Natural killer cell (primary cell): ENCODE data around the gene GPR82. TPM values are rescaled to one million over a fixed set of nuclear protein-coding genes. Genes with fewer than 3 reads are reported as not detected.

Source experiments
- ATAC-seq, 3 donors: fragments of 150-1000 bp in 2 of 3; fragments of 200-7000 bp in 1 of 3; cut with Tn5 transposase; 1 replicate in 1 of 3; 2 replicates in 2 of 3; pipeline ENCODE4 v1.10.0; 2021; ENCODE audit warnings: mild to moderate bottlenecking in 2 of 3, moderate library complexity in 2 of 3
- DNase-seq, 2 donors: peaks; one replicate each; pipeline versions ENCODE4 v3.0.0 to v3.0.0-alpha.2; 2013 to 2021; ENCODE audit warnings: mixed read lengths in 1 of 2
- H3K27ac ChIP-seq: one replicate; pipeline ENCODE4 v1.5.1; 2013; ENCODE audit warnings: mild to moderate bottlenecking, low read length
- H3K27me3 ChIP-seq: one replicate; pipeline ENCODE4 v1.6.1; 2013; ENCODE audit warnings: low read length; ENCODE audit not compliant: control insufficient read depth, insufficient read depth
- H3K36me3 ChIP-seq: one replicate; pipeline ENCODE4 v1.6.1; 2013; ENCODE audit warnings: low read length; ENCODE audit not compliant: control insufficient read depth, insufficient read depth
- H3K4me1 ChIP-seq: one replicate; pipeline ENCODE4 v1.6.1; 2013; ENCODE audit warnings: low read length; ENCODE audit not compliant: control insufficient read depth, insufficient read depth
- H3K4me3 ChIP-seq: one replicate; pipeline ENCODE4 v1.5.1; 2013; ENCODE audit warnings: low read length
- H3K9me3 ChIP-seq: one replicate; pipeline ENCODE4 v1.6.1; 2013; ENCODE audit warnings: low read length; ENCODE audit not compliant: control insufficient read depth, insufficient read depth
- H3K27ac Mint-ChIP-seq, 2 donors: one replicate each; pipeline ENCODE4 v1.8.0; 2022; ENCODE audit warnings: mild to moderate bottlenecking in 2 of 2, mixed read lengths in 2 of 2, moderate library complexity in 1 of 2
- H3K27me3 Mint-ChIP-seq, 2 donors: one replicate each; pipeline ENCODE4 v1.8.0; 2022; ENCODE audit warnings: low read depth in 2 of 2, mixed read lengths in 2 of 2
- H3K36me3 Mint-ChIP-seq: one replicate; pipeline ENCODE4 v1.8.0; 2022; ENCODE audit warnings: mixed read lengths
- H3K4me1 Mint-ChIP-seq, 2 donors: one replicate each; pipeline ENCODE4 v1.8.0; 2022; ENCODE audit warnings: mixed read lengths in 2 of 2
- H3K4me3 Mint-ChIP-seq: one replicate; pipeline ENCODE4 v1.8.0; 2022; ENCODE audit warnings: mild to moderate bottlenecking, moderate library complexity, mixed read lengths
- H3K9me3 Mint-ChIP-seq, 2 donors: one replicate each; pipeline ENCODE4 v1.8.0; 2022; ENCODE audit warnings: mixed read lengths in 2 of 2
- CTCF ChIP-seq: fragments of 200-600 bp; IDR thresholded peaks from one replicate; pipeline ENCODE4 v1.8.0; 2022; ENCODE audit warnings: antibody characterized with exemption
- WGBS: methylation state at CpG from one replicate; pipeline ENCODE4 v1.1.7; 2013; ENCODE audit warnings: missing lambda C conversion rate; ENCODE audit not compliant: insufficient coverage; 5-methylcytosine and 5-hydroxymethylcytosine counted together
- intact Hi-C: fragments of 100-400 bp; cut with micrococcal nuclease; formaldehyde crosslinking; loops from one replicate; pipeline ENCODE4 v1.14.2; 2022
- total RNA-seq, 4 donors: library from RNA; stranded (reverse); fragments of 120-200 nt in 1 of 4; gene quantifications; one replicate each; pipeline versions ENCODE4 v1.2.3 to v1.2.4, GENCODE V29; 2013 to 2022

Gene GPR82
- total RNA-seq, 3 donors from 2014 or later (not counting 1 experiment from before 2014, with no cell fraction given): 0.77 to 1.3 (median 0.80) TPM

- peaks cover 15 to 31% of the 10 kb centered on the region in 2 donors for H3K27me3 Mint-ChIP-seq
- H3K9me3 Mint-ChIP-seq: no peaks in the 10 kb centered on the region
- ATAC-seq (no peak), DNase-seq (no peak)
- H3K27ac Mint-ChIP-seq: no peak overlapping the region
- intact Hi-C loops: no loop called here
- H3K36me3 Mint-ChIP-seq: peaks cover 3% of the 10 kb centered on the region
- H3K4me1 ChIP-seq: peaks cover 42% of the 10 kb centered on the region
- H3K27ac ChIP-seq: no peak overlapping the region
- H3K4me3 ChIP-seq: no peak overlapping the region
- H3K4me1 Mint-ChIP-seq: peaks cover 32 to 33% of the 10 kb centered on the region in 2 donors
- 85% methylated on average over 2 of the region's 2 CpGs for WGBS
- no peaks in the 10 kb centered on the region for H3K9me3 ChIP-seq
- H3K27me3 ChIP-seq: no peaks in the 10 kb centered on the region
- H3K36me3 ChIP-seq: no peaks in the 10 kb centered on the region
- TF ChIP-seq CTCF: no peak
- no peak overlapping the region for H3K4me3 Mint-ChIP-seq
Observed at GRCh38 chrX:41732260-41732659, 8.3 kb downstream of the GPR82 start.

DNA sequence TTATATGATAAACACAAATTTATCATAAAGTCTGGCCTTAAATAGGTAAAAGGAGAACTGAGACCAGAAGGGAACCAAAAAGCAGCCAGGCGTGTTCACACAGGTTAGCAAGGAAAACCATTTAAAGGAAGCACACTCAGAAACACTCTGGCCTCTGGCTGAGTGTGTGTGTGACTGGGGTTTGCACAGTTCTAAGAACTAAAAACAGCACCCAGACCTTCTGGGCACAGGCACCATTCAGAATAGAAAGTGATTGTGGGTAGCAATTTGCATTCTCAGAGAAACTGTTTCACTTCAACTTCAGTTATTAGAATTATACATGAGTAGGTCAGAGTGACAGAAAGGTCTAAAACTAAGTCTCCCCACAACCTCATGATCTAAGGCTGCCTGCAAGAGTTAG, 10.0 kb downstream of the GPR82 start:
- Mint-ChIP-seq H3K36me3 (no peaks in the 10 kb centered on the region), H3K4me3 (peak overlapping the region; percentile 69), H3K27ac (peak overlapping the region; percentile 79 to 81), H3K4me1 (peaks cover 32 to 34% of the 10 kb centered on the region in 2 donors), H3K9me3 (no peaks in the 10 kb centered on the region), H3K27me3 (peaks cover 15 to 26% of the 10 kb centered on the region in 2 donors)
- 0% methylated on average over 1 of the region's 1 CpG for WGBS
- H3K27ac ChIP-seq: peak overlapping the region; percentile 48
- H3K27me3 ChIP-seq: no peaks in the 10 kb centered on the region
- ATAC-seq (peak; percentile 69 to 82 (median 74)), DNase-seq (peak; percentile 16 to 18)
- no peak for TF ChIP-seq CTCF
- H3K4me1 ChIP-seq: peaks cover 42% of the 10 kb centered on the region
- H3K9me3 ChIP-seq: no peaks in the 10 kb centered on the region
- intact Hi-C loops: loop anchor here (1.0 kb wide), 1 partner anchor 14 kb away; no protein-coding TSS in a partner anchor
- H3K4me3 ChIP-seq: no peak overlapping the region
- H3K36me3 ChIP-seq: no peaks in the 10 kb centered on the region

GRCh38 chrX:41734530-41734929, 10.5 kb downstream of the GPR82 start:
- H3K9me3 Mint-ChIP-seq: no peaks in the 10 kb centered on the region
- intact Hi-C loops: no loop called here
- Histone ChIP-seq H3K4me3 (no peak overlapping the region), H3K27me3 (no peaks in the 10 kb centered on the region), H3K27ac (peak overlapping the region; percentile 48), H3K9me3 (no peaks in the 10 kb centered on the region), H3K36me3 (no peaks in the 10 kb centered on the region), H3K4me1 (peaks cover 42% of the 10 kb centered on the region)
- H3K4me3 Mint-ChIP-seq: peak overlapping the region; percentile 69
- H3K4me1 Mint-ChIP-seq: peaks cover 32 to 34% of the 10 kb centered on the region in 2 donors
- no CpG with 5 or more reads among the region's 1 CpG for WGBS
- H3K27ac Mint-ChIP-seq: peak overlapping the region; percentile 79 to 81
- peak in 1 of 2 donors; percentile 37 for DNase-seq
- no peaks in the 10 kb centered on the region for H3K36me3 Mint-ChIP-seq
- peak in 2 of 3 donors; percentile 26 for ATAC-seq
- H3K27me3 Mint-ChIP-seq: peaks cover 15 to 26% of the 10 kb centered on the region in 2 donors
- TF ChIP-seq CTCF: no peak

DNA sequence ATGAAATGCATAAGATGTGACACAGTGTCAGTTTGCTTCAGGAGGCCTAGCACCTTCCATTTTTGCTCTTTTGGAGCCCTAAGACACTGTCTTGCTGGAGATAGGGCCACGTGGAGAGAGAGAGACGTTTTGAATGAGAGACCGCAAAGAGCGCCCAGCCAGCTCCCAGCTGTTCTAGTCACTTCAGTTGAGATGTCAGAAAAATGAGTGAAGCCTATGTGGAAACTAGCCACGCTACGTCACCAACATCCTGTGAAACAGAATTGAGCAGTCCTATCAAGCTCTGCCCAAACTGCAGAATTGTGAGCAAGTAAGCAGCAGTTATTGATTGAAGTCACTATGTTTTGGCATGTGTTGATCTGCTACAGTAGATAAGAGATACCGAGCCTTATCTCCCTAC, 13.1 kb downstream of the GPR82 start:
- no peaks in the 10 kb centered on the region for H3K36me3 Mint-ChIP-seq
- H3K4me3 ChIP-seq: no peak overlapping the region
- peak overlapping the region in 1 of 2 donors; percentile 30 for H3K27ac Mint-ChIP-seq
- no peaks in the 10 kb centered on the region for H3K27me3 ChIP-seq
- H3K27ac ChIP-seq: no peak overlapping the region
- TF ChIP-seq CTCF: no peak
- peaks cover 31 to 35% of the 10 kb centered on the region in 2 donors for H3K4me1 Mint-ChIP-seq
- H3K9me3 Mint-ChIP-seq: no peaks in the 10 kb centered on the region
- H3K27me3 Mint-ChIP-seq: peaks cover 12 to 30% of the 10 kb centered on the region in 2 donors
- DNase-seq (peak; percentile 19 to 52), ATAC-seq (peak; percentile 71 to 78 (median 77))
- no peaks in the 10 kb centered on the region for H3K36me3 ChIP-seq
- intact Hi-C loops: loop anchor here (5.0 kb wide), 1 partner anchor 45 kb away; no protein-coding TSS in a partner anchor
- H3K4me3 Mint-ChIP-seq: no peak overlapping the region
- peaks cover 37% of the 10 kb centered on the region for H3K4me1 ChIP-seq
- 27% methylated on average over 6 of the region's 7 CpGs for WGBS
- no peaks in the 10 kb centered on the region for H3K9me3 ChIP-seq
